Brain microvascular endothelial cell (primary cell): ENCODE data around the gene RAB6A.

Experiments
- DNase-seq: peaks from one replicate; pipeline ENCODE4 v3.0.0-alpha.2; 2020
- H3K27ac ChIP-seq: fragments of 250-450 bp; sonication (Bioruptor Pico); 2 replicates; pipeline ENCODE4 v1.5.1; 2020; ENCODE audit warnings: mild to moderate bottlenecking, moderate library complexity
- H3K27me3 ChIP-seq: fragments of 250-450 bp; sonication (Bioruptor Pico); replicated peaks from 2 replicates; pipeline ENCODE4 v1.5.1; 2020; ENCODE audit warnings: mild to moderate bottlenecking
- H3K36me3 ChIP-seq: fragments of 250-450 bp; sonication (Bioruptor Pico); replicated peaks from 2 replicates; pipeline ENCODE4 v1.5.1; 2020; ENCODE audit warnings: mild to moderate bottlenecking
- H3K4me3 ChIP-seq: 2 replicates; pipeline ENCODE4 v1.5.1; 2011; ENCODE audit warnings: low read depth, mild to moderate bottlenecking, control low read depth, low read length, moderate library complexity
- CTCF ChIP-seq: IDR thresholded peaks from 2 replicates; pipeline ENCODE4 v1.5.1; 2011; ENCODE audit warnings: low read depth, mild to moderate bottlenecking, moderate library complexity, low read length, control low read depth, inconsistent platforms; ENCODE audit errors: missing control alignments
- in situ Hi-C: cut with HindIII; loops from 2 replicates; pipeline ENCODE4 v1.10.0; 2017; ENCODE audit warnings: low sequenced_read_pairs, low pct_ligation_motif_present

Gene RAB6A

GRCh38 chr11:73671701-73672100, 89.2 kb downstream of the RAB6A start:
- DNase-seq, result no peak
- in situ Hi-C loops, result no loop called here
- Histone ChIP-seq H3K27ac (no peak overlapping the region), H3K36me3 (peaks cover 6% of the 10 kb centered on the region), H3K4me3 (no peak overlapping the region), H3K27me3 (no peaks in the 10 kb centered on the region)
- TF ChIP-seq CTCF, result no peak

GRCh38 chr11:73670808-73671207, 90.1 kb downstream of the RAB6A start:
- Histone ChIP-seq H3K27ac (no peak overlapping the region), H3K27me3 (no peaks in the 10 kb centered on the region), H3K4me3 (no peak overlapping the region), H3K36me3 (peaks cover 4% of the 10 kb centered on the region)
- TF ChIP-seq CTCF, result no peak
- in situ Hi-C loops, result no loop called here
- no peak for DNase-seq

GRCh38 chr11:73667891-73668290, 93.0 kb downstream of the RAB6A start:
- Histone ChIP-seq H3K4me3 (no peak overlapping the region), H3K27me3 (no peaks in the 10 kb centered on the region), H3K27ac (no peak overlapping the region), H3K36me3 (no peaks in the 10 kb centered on the region)
- TF ChIP-seq CTCF, result no peak
- in situ Hi-C loops, result no loop called here
- no peak for DNase-seq

- H3K4me3 ChIP-seq, result no peak overlapping the region
- no peak overlapping the region for H3K27ac ChIP-seq
- no peak for DNase-seq
- in situ Hi-C loops, result no loop called here
- no peaks in the 10 kb centered on the region for H3K27me3 ChIP-seq
- no peaks in the 10 kb centered on the region for H3K36me3 ChIP-seq
- TF ChIP-seq CTCF, result no peak
Observed at GRCh38 chr11:73664877-73665276, 96.0 kb downstream of the RAB6A start.

- Histone ChIP-seq H3K4me3 (no peak overlapping the region), H3K36me3 (no peaks in the 10 kb centered on the region), H3K27ac (no peak overlapping the region), H3K27me3 (no peaks in the 10 kb centered on the region)
- TF ChIP-seq CTCF, result no peak
- no peak for DNase-seq
- in situ Hi-C loops, result no loop called here
Observed at GRCh38 chr11:73663604-73664495, 97.0 kb downstream of the RAB6A start.
